HTR-8/SVneo (cell line): ENCODE measurements around the gene CCDC24.

Source experiments
- DNase-seq: peaks from one replicate; pipeline ENCODE4 v3.0.0; 2011; ENCODE audit warnings: low spot score, mixed read lengths; ENCODE audit not compliant: insufficient read length
- FAIRE-seq: peaks from 2 replicates; lab custom pipeline; 2011; peaks lifted over from hg19 to GRCh38; lab: Jason Lieb, UNC

Gene CCDC24

GRCh38 chr1:43962324-43962723, 29.1 kb upstream of the CCDC24 start:
- FAIRE-seq (no peak), DNase-seq (no peak)

GRCh38 chr1:43963006-43963405, 28.4 kb upstream of the CCDC24 start:
- DNase-seq (no peak), FAIRE-seq (no peak)

DNA sequence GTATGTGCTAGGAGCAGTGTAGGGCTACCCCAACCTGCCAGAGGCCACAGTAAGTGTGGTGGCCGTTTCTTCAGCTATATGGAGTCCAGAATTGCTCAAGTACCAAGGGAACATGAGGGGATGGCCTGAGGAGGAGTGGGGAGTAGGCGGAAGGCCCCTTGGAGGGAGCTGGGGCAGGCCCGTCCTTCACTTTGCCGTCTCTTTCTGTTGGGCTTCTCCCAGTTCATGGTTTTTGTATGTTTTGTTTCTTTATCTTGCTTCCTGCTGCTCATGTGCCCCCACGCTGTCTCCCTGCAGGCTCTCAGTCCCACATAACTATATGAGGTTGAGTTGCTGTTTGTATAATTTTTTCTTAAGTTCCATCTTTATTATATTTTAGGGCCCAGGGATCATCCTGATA, 27.5 kb upstream of the CCDC24 start:
- FAIRE-seq (no peak), DNase-seq (no peak)

- FAIRE-seq: no peak
- no peak for DNase-seq
Measured at GRCh38 chr1:43965316-43965715, 26.1 kb upstream of the CCDC24 start.

DNA sequence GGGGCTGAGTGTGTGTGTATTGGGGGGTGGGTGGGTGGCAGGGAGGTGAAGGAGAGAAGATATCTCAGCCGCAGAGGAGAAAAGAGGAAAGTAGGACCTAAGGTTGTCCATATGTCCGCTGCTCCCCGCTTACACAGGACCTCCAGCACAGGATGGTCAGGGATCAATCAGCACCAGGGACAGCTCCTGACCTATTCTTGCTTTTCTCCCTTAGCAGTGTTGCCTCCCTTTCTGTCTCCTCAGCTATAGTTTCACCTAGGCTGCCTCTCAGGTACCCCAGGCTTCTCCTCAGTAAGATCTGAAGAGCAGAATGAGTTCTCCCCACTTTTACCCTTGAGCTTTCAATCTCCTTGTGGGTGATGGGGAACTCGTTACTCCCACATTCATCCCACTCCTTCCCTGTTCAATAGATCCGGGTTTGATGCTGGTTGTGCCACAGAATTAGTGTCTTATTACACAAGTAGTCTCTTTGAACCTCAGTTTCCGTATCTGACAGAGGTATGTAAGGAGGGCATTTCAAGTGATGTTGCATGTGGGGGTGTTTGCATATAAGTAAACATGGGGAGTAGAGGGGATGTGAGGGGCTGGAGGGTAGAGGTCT, 23.0 kb upstream of the CCDC24 start:
- DNase-seq (no peak), FAIRE-seq (no peak)

- no peak for DNase-seq
- no peak for FAIRE-seq
Measured at GRCh38 chr1:43969416-43969745, 22.0 kb upstream of the CCDC24 start.

- DNase-seq (peak; percentile 98), FAIRE-seq (peak; percentile 87)
Measured at GRCh38 chr1:43969746-43970466, 21.5 kb upstream of the CCDC24 start, which contains the start of gene DPH2. Gene DPH2 (plus strand): TSS chr1:43970010. CDS start chr1:43970176, 166 bp downstream.

GRCh38 chr1:43970502-43970901, 20.9 kb upstream of the CCDC24 start:
- no peak for FAIRE-seq
- DNase-seq: no peak

DNA sequence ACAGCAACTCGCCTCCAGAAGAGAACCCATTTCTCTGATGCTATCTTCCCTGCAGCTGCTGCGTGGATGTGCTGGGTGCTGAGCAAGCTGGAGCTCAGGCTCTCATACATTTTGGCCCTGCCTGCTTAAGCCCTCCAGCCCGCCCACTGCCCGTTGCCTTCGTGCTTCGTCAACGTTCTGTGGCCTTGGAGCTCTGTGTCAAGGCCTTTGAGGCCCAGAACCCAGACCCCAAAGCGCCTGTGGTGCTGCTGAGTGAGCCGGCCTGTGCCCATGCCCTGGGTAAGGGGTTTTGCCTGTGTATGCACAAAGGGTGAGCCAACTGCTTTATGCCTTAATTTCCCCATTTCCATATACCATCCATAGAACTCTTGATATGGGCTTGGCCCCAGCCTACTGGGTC, 20.5 kb upstream of the CCDC24 start:
- FAIRE-seq (no peak), DNase-seq (no peak)

- DNase-seq (no peak), FAIRE-seq (no peak)
Measured at GRCh38 chr1:43971336-43971980, 19.9 kb upstream of the CCDC24 start.

DNA sequence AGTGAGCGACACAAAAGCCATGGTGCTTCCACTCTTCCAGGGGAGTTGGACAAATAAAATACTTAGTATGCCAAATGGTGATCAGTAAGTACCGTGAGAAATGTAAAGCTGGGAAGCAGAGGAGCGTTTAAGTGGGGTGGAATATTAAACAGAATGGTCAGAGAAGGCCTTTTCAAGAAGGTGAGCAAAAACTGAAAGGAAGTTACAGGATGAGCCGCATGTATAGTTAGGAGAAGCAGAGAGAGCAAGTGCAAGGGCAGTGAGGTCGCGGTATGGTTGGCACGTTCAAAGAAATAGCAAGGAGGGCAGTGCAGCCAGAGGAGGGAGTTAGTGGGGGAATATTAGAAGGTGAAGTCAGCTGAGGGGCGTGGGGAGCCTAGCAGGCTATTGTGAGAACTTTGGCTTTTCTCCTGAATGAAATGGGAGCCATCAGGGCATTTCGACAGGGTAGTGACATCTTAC, 17.4 kb upstream of the CCDC24 start:
- DNase-seq: no peak
- FAIRE-seq: no peak

DNA sequence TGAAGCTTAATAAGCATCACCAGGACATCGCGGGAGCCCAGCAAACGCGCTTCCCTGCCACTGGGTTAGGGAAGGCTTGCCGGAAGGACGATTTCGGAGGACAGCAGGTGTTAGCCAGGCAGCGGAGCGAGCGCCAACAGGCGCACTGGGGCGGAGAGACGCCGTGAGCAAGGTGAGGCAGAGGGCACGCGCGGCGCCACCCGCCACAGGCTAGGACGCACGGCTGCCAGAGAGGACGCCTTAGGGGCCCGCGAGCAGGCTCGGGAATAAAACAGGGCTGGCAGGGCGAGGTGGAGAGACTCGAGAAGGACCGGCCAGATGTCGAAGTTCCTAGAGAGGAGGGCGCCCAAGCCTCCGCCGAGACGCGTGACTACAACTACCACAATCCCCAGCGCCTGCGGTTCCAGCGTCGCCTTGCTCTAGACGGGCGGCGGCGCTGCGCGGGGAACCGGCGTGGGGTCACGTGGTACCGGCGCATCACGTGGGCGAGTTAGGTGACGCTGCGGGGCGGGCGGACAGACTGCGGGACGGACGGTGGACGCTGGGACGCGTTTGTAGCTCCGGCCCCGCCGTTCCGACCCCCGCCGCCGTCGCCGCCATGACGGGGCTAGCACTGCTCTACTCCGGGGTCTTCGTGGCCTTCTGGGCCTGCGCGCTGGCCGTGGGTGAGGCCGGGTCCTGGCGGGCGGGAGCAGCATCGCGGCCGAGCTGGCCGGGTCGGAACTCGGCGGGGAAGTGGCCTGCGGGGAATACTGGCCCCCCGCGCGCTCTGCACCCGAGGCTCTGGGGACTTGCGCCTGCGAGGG, 16.8 kb upstream of the CCDC24 start, which contains the start of gene ATP6V0B:
TSS of gene ATP6V0B (plus strand) at position 518 of the 806 bp plus-strand sequence. CDS start at position 599, 81 bp downstream.
- peak; percentile 89 for DNase-seq
- peak; percentile 98 for FAIRE-seq

GRCh38 chr1:43975249-43975961, 16.0 kb upstream of the CCDC24 start:
- FAIRE-seq (no peak), DNase-seq (no peak)

DNA sequence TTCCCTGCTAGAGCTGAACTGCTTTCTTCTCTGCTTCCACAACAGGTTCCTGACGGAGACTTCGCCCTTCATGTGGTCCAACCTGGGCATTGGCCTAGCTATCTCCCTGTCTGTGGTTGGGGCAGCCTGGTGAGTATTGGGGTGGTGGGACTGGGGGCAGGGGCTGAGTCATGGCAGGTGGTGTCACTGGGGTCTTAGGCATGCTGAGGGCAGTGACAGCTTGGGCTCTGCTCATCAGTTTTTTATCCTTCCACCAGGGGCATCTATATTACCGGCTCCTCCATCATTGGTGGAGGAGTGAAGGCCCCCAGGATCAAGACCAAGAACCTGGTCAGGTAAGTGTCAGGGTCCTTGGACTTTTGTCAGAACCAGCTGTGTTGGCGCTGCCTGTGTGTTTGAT, 15.4 kb upstream of the CCDC24 start:
- DNase-seq (no peak), FAIRE-seq (no peak)

DNA sequence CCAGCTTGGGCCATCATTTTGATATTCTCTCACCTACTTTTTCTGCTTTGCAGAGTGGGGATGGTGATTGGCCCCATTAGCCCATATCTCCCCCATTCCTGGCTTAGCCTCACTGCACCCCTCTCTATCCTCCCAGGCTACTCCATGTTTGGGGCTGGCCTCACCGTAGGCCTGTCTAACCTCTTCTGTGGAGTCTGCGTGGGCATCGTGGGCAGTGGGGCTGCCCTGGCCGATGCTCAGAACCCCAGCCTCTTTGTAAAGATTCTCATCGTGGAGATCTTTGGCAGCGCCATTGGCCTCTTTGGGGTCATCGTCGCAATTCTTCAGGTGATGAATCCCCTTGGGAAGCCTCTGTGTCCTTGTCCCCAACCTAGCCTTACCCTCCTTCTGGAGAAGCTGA, 14.5 kb upstream of the CCDC24 start:
- DNase-seq: no peak
- no peak for FAIRE-seq

DNA sequence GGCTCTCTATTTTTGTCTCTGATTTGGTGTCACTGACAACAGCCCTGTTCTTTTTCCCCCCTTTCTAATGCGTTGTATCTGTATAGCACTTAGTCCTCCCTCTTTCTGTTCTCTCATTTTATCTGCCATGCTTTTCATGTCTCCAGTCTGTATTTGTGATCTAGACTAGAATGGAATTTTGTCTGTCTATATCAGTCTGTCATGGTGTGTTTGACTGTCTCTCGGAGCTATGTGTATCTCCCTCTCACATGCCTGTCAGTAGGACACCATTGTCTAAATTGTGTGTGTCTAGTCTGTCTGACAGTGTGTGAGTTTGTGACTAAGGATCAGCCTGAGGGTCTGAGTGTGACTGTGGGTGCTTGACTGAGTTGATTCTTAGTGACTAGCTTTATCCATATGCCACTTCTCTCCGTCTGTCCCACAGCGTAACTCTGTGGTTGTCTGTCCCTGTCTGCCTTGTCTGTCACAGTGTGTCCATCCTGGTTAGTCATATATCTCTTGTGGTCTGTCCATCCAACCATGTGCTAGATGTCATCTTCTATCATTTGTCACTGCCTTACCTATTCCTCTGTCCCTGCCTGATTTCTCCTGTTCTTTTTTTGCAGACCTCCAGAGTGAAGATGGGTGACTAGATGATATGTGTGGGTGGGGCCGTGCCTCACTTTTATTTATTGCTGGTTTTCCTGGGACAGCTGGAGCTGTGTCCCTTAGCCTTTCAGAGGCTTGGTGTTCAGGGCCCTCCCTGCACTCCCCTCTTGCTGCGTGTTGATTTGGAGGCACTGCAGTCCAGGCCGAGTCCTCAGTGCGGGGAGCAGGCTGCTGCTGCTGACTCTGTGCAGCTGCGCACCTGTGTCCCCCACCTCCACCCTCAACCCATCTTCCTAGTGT, 13.8 kb upstream of the CCDC24 start:
- FAIRE-seq: no peak
- DNase-seq: no peak

DNA sequence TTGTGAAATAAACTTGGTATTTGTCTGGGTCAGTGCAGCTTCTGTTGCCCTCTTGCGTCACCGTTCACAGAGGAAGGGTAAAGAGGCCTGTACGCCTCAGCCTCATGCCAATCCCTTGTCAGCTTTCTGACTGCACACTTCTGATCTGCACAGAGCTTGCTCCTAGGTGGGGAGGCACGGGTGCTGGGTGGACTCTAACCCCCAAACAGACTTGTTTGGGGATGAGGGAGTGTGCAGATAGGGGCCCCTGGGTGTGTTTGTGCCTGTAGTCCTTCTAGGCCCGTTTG, 13.2 kb upstream of the CCDC24 start:
- DNase-seq (no peak), FAIRE-seq (no peak)

DNA sequence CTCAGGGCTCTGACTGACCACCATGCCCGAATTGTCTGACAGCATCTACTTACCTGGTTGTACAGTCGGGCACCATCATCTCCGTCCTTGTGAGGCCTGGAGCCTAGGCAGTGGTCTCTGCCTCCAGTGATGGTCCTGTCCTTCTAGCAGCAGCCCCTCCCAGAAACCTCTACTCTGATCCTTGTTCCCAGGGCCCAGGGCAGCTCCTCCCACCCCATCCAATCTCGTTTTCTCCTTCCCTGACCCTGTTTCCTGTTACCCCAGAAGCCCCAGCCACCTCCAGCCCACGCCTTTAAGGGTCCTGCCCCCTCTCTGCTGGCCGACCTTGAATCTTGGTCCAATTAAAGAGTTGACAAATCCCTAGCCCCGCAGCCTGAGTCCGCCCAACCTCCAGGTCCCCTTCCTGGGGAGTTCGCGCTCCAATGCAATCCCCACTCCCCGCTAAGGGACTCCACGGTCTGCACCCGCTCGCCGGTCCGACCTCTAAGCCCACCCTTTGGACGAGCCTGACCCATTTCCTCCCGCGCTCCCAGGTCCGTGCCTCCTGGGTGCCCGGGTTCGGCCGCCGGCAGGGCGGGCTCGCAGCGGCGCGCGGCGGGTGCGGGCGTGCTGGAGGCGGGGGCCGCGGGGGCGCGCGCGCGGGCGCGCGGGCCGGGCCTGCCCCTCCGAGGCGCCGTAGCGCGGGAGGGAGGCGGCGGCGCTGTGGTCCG, 12.7 kb upstream of the CCDC24 start, which contains the start of gene B4GALT2:
TSS of gene B4GALT2 (plus strand) at position 660 of the 710 bp plus-strand sequence. CDS start 1,951 bp downstream, outside the sequence.
- DNase-seq: no peak
- FAIRE-seq: no peak

GRCh38 chr1:43979261-43979527, 12.2 kb upstream of the CCDC24 start:
- no peak for FAIRE-seq

More at GRCh38 chr1:43979261-43979527, 12.2 kb upstream of the CCDC24 start:
- no peak for DNase-seq
